Brain microvascular endothelial cell (primary cell): ENCODE results near the gene SMIM14.
"Not testable (repeated sequence)": the region's sequence is repeated elsewhere in the genome, so short reads cannot be mapped to it uniquely, and the experiment has no call there.

Experiments used
- DNase-seq: peaks from one replicate; pipeline ENCODE4 v3.0.0-alpha.2; 2020
- H3K27ac ChIP-seq: fragments of 250-450 bp; sonication (Bioruptor Pico); 2 replicates; pipeline ENCODE4 v1.5.1; 2020; ENCODE audit warnings: mild to moderate bottlenecking, moderate library complexity
- H3K27me3 ChIP-seq: fragments of 250-450 bp; sonication (Bioruptor Pico); replicated peaks from 2 replicates; pipeline ENCODE4 v1.5.1; 2020; ENCODE audit warnings: mild to moderate bottlenecking
- H3K36me3 ChIP-seq: fragments of 250-450 bp; sonication (Bioruptor Pico); replicated peaks from 2 replicates; pipeline ENCODE4 v1.5.1; 2020; ENCODE audit warnings: mild to moderate bottlenecking
- H3K4me3 ChIP-seq: 2 replicates; pipeline ENCODE4 v1.5.1; 2011; ENCODE audit warnings: low read depth, mild to moderate bottlenecking, control low read depth, low read length, moderate library complexity
- in situ Hi-C: cut with HindIII; loops from 2 replicates; pipeline ENCODE4 v1.10.0; 2017; ENCODE audit warnings: low sequenced_read_pairs, low pct_ligation_motif_present
- TF ChIP-seq, protein P1 (sequence below): IDR thresholded peaks from 2 replicates; pipeline ENCODE4 v1.5.1; 2011; ENCODE audit warnings: low read depth, mild to moderate bottlenecking, moderate library complexity, low read length, control low read depth, inconsistent platforms; ENCODE audit errors: missing control alignments

Gene SMIM14

DNA sequence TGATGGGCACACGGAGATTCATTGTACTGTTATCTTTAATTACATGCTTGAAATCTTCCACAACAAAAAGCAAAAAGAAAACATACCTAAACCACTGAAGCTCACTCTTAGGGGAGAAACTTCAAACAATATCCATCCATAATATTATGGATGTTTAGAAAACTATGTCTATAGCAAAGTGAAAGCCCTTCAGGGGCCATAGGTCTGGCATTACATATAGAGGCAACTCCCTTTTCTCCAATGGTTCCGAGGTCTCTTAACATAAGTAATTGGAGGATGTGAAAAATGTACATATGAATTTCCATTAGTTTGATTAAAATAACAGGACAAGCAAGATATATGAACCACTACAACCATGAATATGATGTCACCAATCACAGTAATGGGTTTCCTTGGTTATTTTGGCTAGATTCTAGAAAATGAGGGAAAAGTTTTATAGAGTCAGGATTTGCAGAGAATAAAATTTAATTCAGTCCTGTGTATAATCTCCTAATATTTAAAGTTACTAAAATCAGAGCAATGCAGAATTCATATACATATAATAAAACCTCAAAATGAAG is 122.2 kb downstream of the SMIM14 start:
- H3K27ac ChIP-seq = no peak overlapping the region
- TF ChIP-seq, protein P1, sequence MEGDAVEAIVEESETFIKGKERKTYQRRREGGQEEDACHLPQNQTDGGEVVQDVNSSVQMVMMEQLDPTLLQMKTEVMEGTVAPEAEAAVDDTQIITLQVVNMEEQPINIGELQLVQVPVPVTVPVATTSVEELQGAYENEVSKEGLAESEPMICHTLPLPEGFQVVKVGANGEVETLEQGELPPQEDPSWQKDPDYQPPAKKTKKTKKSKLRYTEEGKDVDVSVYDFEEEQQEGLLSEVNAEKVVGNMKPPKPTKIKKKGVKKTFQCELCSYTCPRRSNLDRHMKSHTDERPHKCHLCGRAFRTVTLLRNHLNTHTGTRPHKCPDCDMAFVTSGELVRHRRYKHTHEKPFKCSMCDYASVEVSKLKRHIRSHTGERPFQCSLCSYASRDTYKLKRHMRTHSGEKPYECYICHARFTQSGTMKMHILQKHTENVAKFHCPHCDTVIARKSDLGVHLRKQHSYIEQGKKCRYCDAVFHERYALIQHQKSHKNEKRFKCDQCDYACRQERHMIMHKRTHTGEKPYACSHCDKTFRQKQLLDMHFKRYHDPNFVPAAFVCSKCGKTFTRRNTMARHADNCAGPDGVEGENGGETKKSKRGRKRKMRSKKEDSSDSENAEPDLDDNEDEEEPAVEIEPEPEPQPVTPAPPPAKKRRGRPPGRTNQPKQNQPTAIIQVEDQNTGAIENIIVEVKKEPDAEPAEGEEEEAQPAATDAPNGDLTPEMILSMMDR = no peak
- in situ Hi-C loops = no loop called here
- DNase-seq = no peak
- H3K27me3 ChIP-seq = no peaks in the 10 kb centered on the region
- H3K36me3 ChIP-seq = peaks cover 66% of the 10 kb centered on the region
- no peak overlapping the region for H3K4me3 ChIP-seq

DNA sequence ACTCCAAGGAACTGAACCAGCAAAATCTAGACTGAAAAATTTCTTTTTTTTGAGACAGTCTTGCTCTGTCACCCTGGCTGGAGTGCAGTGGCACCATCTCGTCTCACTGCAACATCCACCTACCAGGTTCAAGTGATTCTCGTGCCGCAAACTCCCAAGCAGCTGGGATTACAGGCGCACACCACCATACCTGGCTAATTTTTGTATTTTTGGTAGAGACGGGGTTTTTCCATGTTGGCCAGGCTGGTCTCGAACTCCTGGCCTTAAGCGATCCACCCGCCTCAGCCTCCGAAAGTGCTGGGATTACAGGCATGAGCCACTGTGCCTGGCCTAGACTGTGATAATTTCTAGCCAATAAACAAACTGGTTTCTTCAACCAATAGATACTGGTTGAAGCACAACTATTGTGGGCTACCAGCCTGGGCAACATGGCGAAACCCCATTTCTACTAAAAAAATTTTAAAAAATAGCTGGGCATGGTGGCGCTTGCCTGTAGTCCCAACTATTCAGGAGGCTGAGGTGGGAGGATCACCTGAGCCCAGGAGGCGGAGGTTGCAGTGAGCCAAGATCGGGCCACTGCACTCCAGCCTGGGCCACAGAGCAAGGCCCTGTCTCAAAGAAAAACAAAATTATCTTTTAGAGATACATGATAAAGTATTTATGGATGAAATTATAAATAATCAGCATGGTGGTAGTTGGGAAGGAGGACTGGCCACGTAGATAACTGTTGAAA is 122.8 kb downstream of the SMIM14 start:
- Histone ChIP-seq H3K27ac (peak overlapping the region; percentile 54), H3K36me3 (peaks cover 70% of the 10 kb centered on the region)
- H3K27me3 ChIP-seq, in situ Hi-C loops, H3K4me3 ChIP-seq, DNase-seq: not testable (repeated sequence)

DNA sequence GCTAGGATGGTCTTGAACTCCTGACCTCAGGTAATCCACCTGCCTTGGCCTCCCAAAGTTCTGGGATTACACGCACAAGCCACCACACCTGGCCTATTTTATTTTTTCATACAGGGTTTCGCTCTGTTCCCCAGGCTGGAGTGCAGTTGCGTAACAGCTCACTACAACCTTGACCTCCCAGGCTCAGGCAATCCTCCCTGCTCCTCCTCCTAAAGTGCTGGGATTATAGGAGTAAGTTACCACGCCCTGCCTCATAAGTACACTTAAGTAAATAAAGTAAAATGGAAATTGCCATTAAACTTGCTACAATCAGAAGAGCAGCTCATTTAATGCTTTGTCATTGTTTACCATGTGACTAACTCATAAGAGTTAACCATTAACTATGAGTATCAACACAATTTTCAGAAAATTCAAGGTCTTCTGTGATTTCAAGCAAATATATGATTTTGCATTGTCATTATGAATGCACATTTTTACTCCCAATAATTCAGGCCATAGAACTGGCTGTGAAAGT is 123.7 kb downstream of the SMIM14 start:
- peaks cover 74% of the 10 kb centered on the region for H3K36me3 ChIP-seq
- TF ChIP-seq, protein P1 = no peak
- in situ Hi-C loops = no loop called here
- DNase-seq = no peak
- H3K4me3 ChIP-seq = no peak overlapping the region
- no peaks in the 10 kb centered on the region for H3K27me3 ChIP-seq
- peak overlapping the region; percentile 54 for H3K27ac ChIP-seq

DNA sequence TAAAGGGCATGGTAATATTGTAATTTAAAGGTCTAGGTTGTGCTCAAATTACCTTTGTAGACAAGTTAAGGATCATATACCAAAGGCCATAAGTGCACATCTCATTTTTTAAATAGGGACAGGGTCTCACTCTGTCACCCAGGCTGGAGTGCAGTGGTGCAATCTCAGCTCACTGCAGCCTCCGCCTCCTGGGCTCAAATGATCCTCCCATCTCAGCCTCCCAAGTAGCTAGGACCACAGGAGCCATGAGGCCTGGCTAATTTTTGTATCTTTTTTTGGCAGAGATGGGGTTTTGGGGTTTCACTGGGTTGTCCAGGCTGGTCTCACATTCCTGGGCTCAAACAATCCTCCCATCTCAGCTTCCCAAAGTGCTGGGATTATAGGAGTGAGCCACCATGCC is 124.4 kb downstream of the SMIM14 start:
- H3K27me3 ChIP-seq, DNase-seq, in situ Hi-C loops, H3K4me3 ChIP-seq, H3K27ac ChIP-seq: not testable (repeated sequence)
- H3K36me3 ChIP-seq = peaks cover 74% of the 10 kb centered on the region

DNA sequence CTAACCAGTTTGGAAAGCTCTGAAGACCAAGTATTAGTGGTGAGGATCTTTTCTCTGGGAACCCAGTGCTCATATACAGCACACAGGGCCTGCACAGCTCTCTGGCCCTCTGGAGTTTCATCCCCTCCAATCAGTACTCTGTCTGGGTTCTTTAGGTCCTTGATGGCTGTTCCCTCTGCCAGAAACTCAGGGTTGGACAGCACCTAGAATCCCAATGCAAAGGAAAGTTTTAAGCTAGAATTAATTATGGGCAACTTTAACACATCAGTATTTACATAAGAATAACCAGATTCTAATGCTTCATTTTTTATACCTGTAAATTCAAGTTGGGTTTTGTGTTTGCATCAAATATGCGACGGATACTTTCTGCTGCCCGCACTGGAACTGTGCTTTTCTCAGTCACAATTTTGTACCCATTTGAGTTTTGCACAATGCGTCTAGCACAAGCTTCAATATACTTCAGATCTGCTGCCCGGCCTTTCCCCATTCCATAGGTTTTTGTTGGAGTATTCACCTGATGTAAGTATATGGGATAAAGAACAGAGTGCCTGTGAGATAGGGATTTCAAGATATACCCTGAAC is 128.2 kb downstream of the SMIM14 start:
- H3K4me3 ChIP-seq = no peak overlapping the region

DNA sequence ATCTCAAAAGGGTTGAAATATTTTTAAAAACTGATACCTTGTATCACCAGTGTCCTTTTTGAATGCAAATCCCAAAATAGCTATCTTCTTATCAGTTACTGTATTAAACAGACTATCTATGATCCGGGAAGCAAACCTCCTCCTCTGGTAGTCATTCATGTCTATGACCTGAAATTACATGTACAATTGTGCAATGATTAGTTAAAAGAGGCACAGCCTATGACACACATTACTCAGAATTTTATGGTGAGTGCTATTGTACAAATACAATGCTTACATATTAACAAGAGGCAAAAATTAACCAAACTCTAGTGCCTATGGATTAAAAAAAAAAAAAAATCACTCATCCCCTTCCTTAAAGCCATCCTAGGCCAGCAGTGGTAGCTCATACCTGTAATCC is 133.1 kb downstream of the SMIM14 start:
- H3K27ac ChIP-seq = no peak overlapping the region
- peaks cover 79% of the 10 kb centered on the region for H3K36me3 ChIP-seq
- DNase-seq = no peak
- in situ Hi-C loops = no loop called here
- H3K27me3 ChIP-seq = no peaks in the 10 kb centered on the region
- TF ChIP-seq, protein P1 = no peak
- no peak overlapping the region for H3K4me3 ChIP-seq

More for the DNA sequence above, 128.2 kb downstream of the SMIM14 start:
- no peak overlapping the region for H3K27ac ChIP-seq
- in situ Hi-C loops = no loop called here
- no peaks in the 10 kb centered on the region for H3K27me3 ChIP-seq
- no peak for DNase-seq
- peaks cover 76% of the 10 kb centered on the region for H3K36me3 ChIP-seq
- TF ChIP-seq, protein P1 = no peak
